Astrocyte (in vitro differentiated cells and primary cell): ENCODE data around the gene REXO1. TPM values are rescaled to one million over a fixed set of nuclear protein-coding genes. Genes with fewer than 3 reads are reported as not detected.

Experiments used
- DNase-seq: peaks from one replicate; pipeline ENCODE4 v3.0.0-alpha.2; 2010; ENCODE audit warnings: low read depth
- FAIRE-seq: peaks from 2 replicates; lab custom pipeline; 2011; peaks lifted over from hg19 to GRCh38; lab: Jason Lieb, UNC
- H2AFZ ChIP-seq: 2 replicates; pipeline ENCODE4 v1.6.0; 2012; ENCODE audit warnings: low read depth, low read length, inconsistent platforms
- H3K27ac ChIP-seq: 2 replicates; pipeline ENCODE4 v1.5.1; 2011; ENCODE audit warnings: low read depth, low read length, inconsistent platforms
- H3K27me3 ChIP-seq: 2 replicates; pipeline ENCODE4 v1.6.0; 2011; ENCODE audit warnings: low read length, inconsistent platforms; ENCODE audit not compliant: insufficient read depth
- H3K36me3 ChIP-seq: 2 replicates; pipeline ENCODE4 v1.5.1; 2011; ENCODE audit warnings: low read length, inconsistent platforms; ENCODE audit not compliant: insufficient read depth
- H3K4me1 ChIP-seq: 2 replicates; pipeline ENCODE4 v1.5.1; 2011; ENCODE audit warnings: low read length, inconsistent platforms; ENCODE audit not compliant: insufficient read depth
- H3K4me2 ChIP-seq: 2 replicates; pipeline ENCODE4 v1.6.0; 2012; ENCODE audit warnings: low read length, inconsistent platforms
- H3K4me3 ChIP-seq: 2 replicates; pipeline ENCODE4 v1.5.1; 2011; ENCODE audit warnings: low read depth, mild to moderate bottlenecking, low read length, inconsistent platforms; ENCODE audit not compliant: insufficient read depth
- H3K79me2 ChIP-seq: 2 replicates; pipeline ENCODE4 v1.6.0; 2012; ENCODE audit warnings: mild to moderate bottlenecking, low read length, inconsistent platforms; ENCODE audit not compliant: insufficient read depth
- H3K9ac ChIP-seq: 2 replicates; pipeline ENCODE4 v1.6.0; 2012; ENCODE audit warnings: mild to moderate bottlenecking, low read length, inconsistent platforms
- H3K9me3 ChIP-seq: 2 replicates; pipeline ENCODE4 v1.5.1; 2012; ENCODE audit warnings: low read depth, mild to moderate bottlenecking, low read length, inconsistent platforms; ENCODE audit not compliant: insufficient read depth
- H4K20me1 ChIP-seq: 2 replicates; pipeline ENCODE4 v1.6.0; 2012; ENCODE audit warnings: low read length, inconsistent platforms; ENCODE audit not compliant: insufficient read depth
- H3K27ac Mint-ChIP-seq: one replicate; pipeline ENCODE4 v1.8.0; 2021; ENCODE audit warnings: mild to moderate bottlenecking, mixed read lengths; ENCODE audit not compliant: unreplicated experiment
- H3K27me3 Mint-ChIP-seq: one replicate; pipeline ENCODE4 v1.8.0; 2021; ENCODE audit warnings: low read depth, mixed read lengths; ENCODE audit not compliant: unreplicated experiment
- H3K36me3 Mint-ChIP-seq: one replicate; pipeline ENCODE4 v1.8.0; 2021; ENCODE audit warnings: low read depth, mixed read lengths; ENCODE audit not compliant: unreplicated experiment
- H3K4me1 Mint-ChIP-seq: one replicate; pipeline ENCODE4 v1.8.0; 2021; ENCODE audit warnings: low read depth, mixed read lengths; ENCODE audit not compliant: unreplicated experiment
- H3K4me3 Mint-ChIP-seq: one replicate; pipeline ENCODE4 v1.8.0; 2021; ENCODE audit warnings: mild to moderate bottlenecking, moderate library complexity, mixed read lengths; ENCODE audit not compliant: unreplicated experiment
- H3K9me3 Mint-ChIP-seq: one replicate; pipeline ENCODE4 v1.8.0; 2021; ENCODE audit warnings: mild to moderate bottlenecking, mixed read lengths; ENCODE audit not compliant: unreplicated experiment
- EZH2 ChIP-seq: IDR thresholded peaks from 2 replicates; pipeline ENCODE4 v1.6.1; 2012; ENCODE audit warnings: mild to moderate bottlenecking, low read length, inconsistent platforms; ENCODE audit not compliant: insufficient read depth
- total RNA-seq: library from RNA; stranded (reverse); gene quantifications from 2 replicates; pipeline ENCODE4 v1.2.1, GENCODE V29; 2021
- TF ChIP-seq, protein P1 (sequence below): IDR thresholded peaks from 2 replicates; pipeline ENCODE4 v1.5.1; 2011; ENCODE audit warnings: low read depth, mild to moderate bottlenecking, inconsistent platforms, low read length, moderate library complexity; ENCODE audit not compliant: insufficient read depth

REXO1 gene
- total RNA-seq, 1 donor from 2014 or later, result 35.5 TPM

DNA sequence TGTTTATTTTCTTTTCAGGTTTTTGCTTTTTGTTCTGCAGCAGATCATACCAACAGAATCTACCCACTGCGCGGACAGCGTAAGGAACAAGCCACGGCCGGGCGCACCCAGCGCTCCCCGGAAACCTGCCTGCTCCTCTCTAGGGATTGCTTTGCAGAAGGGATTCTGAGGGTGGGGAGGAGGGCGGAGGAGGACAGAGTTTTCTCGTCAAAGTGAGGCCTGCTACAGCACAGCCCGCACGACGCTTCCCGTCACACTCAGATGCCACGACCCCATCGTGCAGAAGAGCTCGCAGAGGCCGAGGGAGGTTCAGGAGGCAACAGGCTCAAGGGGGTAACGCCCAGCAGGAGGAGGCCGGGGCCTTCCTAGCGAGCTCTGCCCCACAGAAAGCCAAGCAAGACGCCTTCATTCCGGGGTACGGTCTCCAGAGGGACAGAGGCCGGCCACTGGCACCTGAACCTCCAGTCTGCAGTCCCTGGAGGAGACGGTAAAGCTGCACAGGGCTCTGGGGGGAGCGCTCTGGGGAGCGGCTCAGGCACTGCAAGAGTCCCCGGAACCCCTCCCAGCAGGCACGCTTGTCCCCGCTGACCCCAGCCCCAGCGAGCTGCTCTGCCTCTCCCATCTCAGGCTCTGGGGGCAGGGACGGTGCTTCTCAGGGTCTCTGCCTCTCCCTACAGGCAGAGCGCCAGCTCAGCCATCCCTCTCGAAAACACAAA, 6.9 kb downstream of the REXO1 start:
- H3K36me3 ChIP-seq, result no peaks in the 10 kb centered on the region
- H3K9me3 ChIP-seq, result no peaks in the 10 kb centered on the region
- H3K4me3 Mint-ChIP-seq, result no peak overlapping the region
- no peak for DNase-seq
- no peak overlapping the region for H3K27ac Mint-ChIP-seq
- FAIRE-seq, result no peak
- H3K27me3 Mint-ChIP-seq, result no peaks in the 10 kb centered on the region
- H3K4me2 ChIP-seq, result no peak overlapping the region
- no peak overlapping the region for H3K4me3 ChIP-seq
- TF ChIP-seq, protein P1, sequence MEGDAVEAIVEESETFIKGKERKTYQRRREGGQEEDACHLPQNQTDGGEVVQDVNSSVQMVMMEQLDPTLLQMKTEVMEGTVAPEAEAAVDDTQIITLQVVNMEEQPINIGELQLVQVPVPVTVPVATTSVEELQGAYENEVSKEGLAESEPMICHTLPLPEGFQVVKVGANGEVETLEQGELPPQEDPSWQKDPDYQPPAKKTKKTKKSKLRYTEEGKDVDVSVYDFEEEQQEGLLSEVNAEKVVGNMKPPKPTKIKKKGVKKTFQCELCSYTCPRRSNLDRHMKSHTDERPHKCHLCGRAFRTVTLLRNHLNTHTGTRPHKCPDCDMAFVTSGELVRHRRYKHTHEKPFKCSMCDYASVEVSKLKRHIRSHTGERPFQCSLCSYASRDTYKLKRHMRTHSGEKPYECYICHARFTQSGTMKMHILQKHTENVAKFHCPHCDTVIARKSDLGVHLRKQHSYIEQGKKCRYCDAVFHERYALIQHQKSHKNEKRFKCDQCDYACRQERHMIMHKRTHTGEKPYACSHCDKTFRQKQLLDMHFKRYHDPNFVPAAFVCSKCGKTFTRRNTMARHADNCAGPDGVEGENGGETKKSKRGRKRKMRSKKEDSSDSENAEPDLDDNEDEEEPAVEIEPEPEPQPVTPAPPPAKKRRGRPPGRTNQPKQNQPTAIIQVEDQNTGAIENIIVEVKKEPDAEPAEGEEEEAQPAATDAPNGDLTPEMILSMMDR, result no peak
- no peak for TF ChIP-seq EZH2
- peaks cover 10% of the 10 kb centered on the region for H3K4me1 Mint-ChIP-seq
- no peak overlapping the region for H3K27ac ChIP-seq
- H3K79me2 ChIP-seq, result peaks cover 95% of the 10 kb centered on the region
- H3K9ac ChIP-seq, result no peak overlapping the region
- H2AFZ ChIP-seq, result no peak overlapping the region
- no peaks in the 10 kb centered on the region for H3K9me3 Mint-ChIP-seq
- no peaks in the 10 kb centered on the region for H3K36me3 Mint-ChIP-seq
- H3K4me1 ChIP-seq, result peaks cover 1% of the 10 kb centered on the region
- no peaks in the 10 kb centered on the region for H3K27me3 ChIP-seq
- H4K20me1 ChIP-seq, result peaks cover 99% of the 10 kb centered on the region

DNA sequence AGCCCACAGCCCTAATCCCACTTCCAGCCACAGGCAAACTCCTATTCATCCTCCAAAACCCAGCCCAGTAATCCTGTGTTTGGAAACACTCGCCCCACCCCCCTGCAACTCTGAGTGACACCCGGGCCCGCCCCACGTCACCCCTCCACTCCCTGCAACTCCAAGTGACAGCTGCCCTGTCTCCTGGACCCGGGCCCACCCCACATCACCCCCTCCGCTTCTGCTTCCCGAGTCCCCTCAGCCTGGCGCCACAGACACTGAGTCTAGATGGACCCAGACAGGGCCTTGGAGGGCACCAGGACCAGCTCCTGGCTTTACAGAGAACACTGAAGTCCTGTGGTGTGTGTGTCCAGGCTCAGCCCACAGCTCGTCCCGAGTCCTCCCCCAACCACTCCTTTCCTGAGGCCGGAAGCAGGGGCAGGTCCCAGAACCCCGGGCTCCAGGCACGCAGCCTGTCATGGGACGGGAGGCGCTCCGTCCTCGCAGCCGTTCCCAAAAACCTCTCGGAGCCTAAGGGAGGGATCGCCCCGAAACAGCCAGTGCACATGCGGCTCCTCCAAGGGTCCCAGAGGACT, 7.7 kb downstream of the REXO1 start:
- H3K27ac Mint-ChIP-seq, result no peak overlapping the region

More for the DNA sequence above, 7.7 kb downstream of the REXO1 start:
- Histone ChIP-seq H3K27me3 (no peaks in the 10 kb centered on the region), H4K20me1 (peaks cover 99% of the 10 kb centered on the region), H2AFZ (no peak overlapping the region), H3K79me2 (peaks cover 95% of the 10 kb centered on the region), H3K4me1 (no peaks in the 10 kb centered on the region), H3K36me3 (no peaks in the 10 kb centered on the region), H3K9me3 (no peaks in the 10 kb centered on the region), H3K27ac (no peak overlapping the region), H3K4me2 (no peak overlapping the region), H3K4me3 (no peak overlapping the region), H3K9ac (no peak overlapping the region)
- no peak for FAIRE-seq
- peaks cover 8% of the 10 kb centered on the region for H3K4me1 Mint-ChIP-seq
- H3K4me3 Mint-ChIP-seq, result no peak overlapping the region
- no peaks in the 10 kb centered on the region for H3K9me3 Mint-ChIP-seq
- no peak for DNase-seq
- H3K36me3 Mint-ChIP-seq, result no peaks in the 10 kb centered on the region
- TF ChIP-seq EZH2, result no peak
- TF ChIP-seq, protein P1, result no peak
- H3K27me3 Mint-ChIP-seq, result no peaks in the 10 kb centered on the region
